Spinal cord (tissue), 10 donors: Measurements from ENCODE around the gene PLAC1. TPM values are rescaled to one million over a fixed set of nuclear protein-coding genes. Genes with fewer than 3 reads are reported as not detected.

ENCODE experiments used
- DNase-seq, 6 donors: peaks; one replicate each; pipeline versions ENCODE4 v3.0.0 to v3.0.0-alpha.2; 2013 to 2015; ENCODE audit warnings: low spot score in 6 of 6, low read depth in 4 of 6
- H3K27ac ChIP-seq: one replicate; pipeline ENCODE4 v1.5.1; 2013; ENCODE audit warnings: low read depth, low read length, control low read depth
- H3K27me3 ChIP-seq: one replicate; pipeline ENCODE4 v1.6.1; 2013; ENCODE audit warnings: low read length; ENCODE audit not compliant: control insufficient read depth, insufficient read depth
- H3K36me3 ChIP-seq: one replicate; pipeline ENCODE4 v1.6.1; 2013; ENCODE audit warnings: low read length; ENCODE audit not compliant: control insufficient read depth, insufficient read depth
- H3K4me1 ChIP-seq: one replicate; pipeline ENCODE4 v1.6.1; 2013; ENCODE audit warnings: low read length; ENCODE audit not compliant: control insufficient read depth, insufficient read depth
- H3K4me3 ChIP-seq: one replicate; pipeline ENCODE4 v1.5.1; 2013; ENCODE audit warnings: low read depth, low read length, control low read depth
- H3K9me3 ChIP-seq: one replicate; pipeline ENCODE4 v1.6.1; 2013; ENCODE audit warnings: low read length; ENCODE audit not compliant: control insufficient read depth, insufficient read depth
- WGBS: methylation state at CpG from one replicate; pipeline ENCODE4 v1.1.5; 2013; ENCODE audit warnings: missing lambda C conversion rate; ENCODE audit not compliant: insufficient coverage; 5-methylcytosine and 5-hydroxymethylcytosine counted together
- polyA plus RNA-seq, 2 donors: library from polyadenylated mRNA; unstranded; fragments of 120-200 nt; gene quantifications; one replicate each; pipeline ENCODE4 v1.2.1, GENCODE V29; 2013; ENCODE audit not compliant: insufficient read length in 2 of 2
- total RNA-seq, 2 donors: library from RNA; depleted of rRNA in 1 of 2; stranded (reverse); fragments of 120-200 nt in 1 of 2; fragments of >200 nt in 1 of 2; gene quantifications; one replicate each; pipeline versions ENCODE4 v1.2.3 to v1.2.4, GENCODE V29; 2013 to 2014
- donor health status: healthy.

PLAC1 gene
- total and polyA plus RNA-seq, 4 donors = 0.59 to 1.4 (median 0.74) TPM; not detected in 1

GRCh38 chrX:134602410-134602809, 55.9 kb downstream of the PLAC1 start:
- H3K27me3 ChIP-seq = no peaks in the 10 kb centered on the region
- H3K27ac ChIP-seq = no peak overlapping the region
- peaks cover 6% of the 10 kb centered on the region for H3K4me1 ChIP-seq
- DNase-seq = no peak
- H3K36me3 ChIP-seq = no peaks in the 10 kb centered on the region
- no peaks in the 10 kb centered on the region for H3K9me3 ChIP-seq
- no peak overlapping the region for H3K4me3 ChIP-seq

- H3K9me3 ChIP-seq = no peaks in the 10 kb centered on the region
- H3K4me3 ChIP-seq = no peak overlapping the region
- DNase-seq = no peak
- peaks cover 6% of the 10 kb centered on the region for H3K4me1 ChIP-seq
- no peaks in the 10 kb centered on the region for H3K27me3 ChIP-seq
- H3K27ac ChIP-seq = no peak overlapping the region
- no peaks in the 10 kb centered on the region for H3K36me3 ChIP-seq
- WGBS = no CpG with 5 or more reads among the region's 1 CpG
Measured at GRCh38 chrX:134601240-134601765, 57.0 kb downstream of the PLAC1 start.

- no CpG with 5 or more reads among the region's 2 CpGs for WGBS
- no peaks in the 10 kb centered on the region for H3K9me3 ChIP-seq
- H3K27me3 ChIP-seq = no peaks in the 10 kb centered on the region
- no peak overlapping the region for H3K27ac ChIP-seq
- DNase-seq = no peak
- H3K36me3 ChIP-seq = no peaks in the 10 kb centered on the region
- H3K4me1 ChIP-seq = peaks cover 6% of the 10 kb centered on the region
- no peak overlapping the region for H3K4me3 ChIP-seq
Measured at GRCh38 chrX:134600714-134601113, 57.6 kb downstream of the PLAC1 start.

GRCh38 chrX:134599184-134599914, 58.9 kb downstream of the PLAC1 start:
- no peaks in the 10 kb centered on the region for H3K4me1 ChIP-seq
- WGBS = no CpG with 5 or more reads among the region's 5 CpGs
- H3K36me3 ChIP-seq = no peaks in the 10 kb centered on the region
- DNase-seq = no peak
- H3K9me3 ChIP-seq = no peaks in the 10 kb centered on the region
- H3K27ac ChIP-seq = no peak overlapping the region
- no peak overlapping the region for H3K4me3 ChIP-seq
- H3K27me3 ChIP-seq = no peaks in the 10 kb centered on the region

DNA sequence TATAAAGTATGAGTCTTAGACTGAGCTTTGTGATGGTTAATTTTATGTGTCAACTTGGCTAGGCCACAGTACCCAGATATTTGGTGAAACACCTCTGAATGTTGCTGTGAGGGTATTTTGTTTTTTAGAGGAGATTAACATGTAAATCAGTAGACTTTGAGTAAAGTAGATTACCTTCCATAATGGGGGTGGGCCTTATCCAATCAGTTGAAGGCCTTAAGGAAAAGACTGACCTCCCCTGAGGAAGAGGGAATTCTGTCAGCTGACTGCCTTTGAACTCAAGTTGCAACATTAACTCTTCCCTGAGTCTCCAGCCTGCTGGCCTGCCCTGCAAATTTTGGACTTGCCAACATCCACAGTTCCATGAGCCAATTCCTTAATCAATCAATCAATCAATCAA, 66.0 kb downstream of the PLAC1 start:
- no peaks in the 10 kb centered on the region for H3K36me3 ChIP-seq
- H3K4me3 ChIP-seq = no peak overlapping the region
- no peak overlapping the region for H3K27ac ChIP-seq
- H3K27me3 ChIP-seq = peaks cover 5% of the 10 kb centered on the region
- H3K9me3 ChIP-seq = no peaks in the 10 kb centered on the region
- H3K4me1 ChIP-seq = no peaks in the 10 kb centered on the region
- no peak for DNase-seq

- no peak overlapping the region for H3K27ac ChIP-seq
- H3K9me3 ChIP-seq = no peaks in the 10 kb centered on the region
- H3K27me3 ChIP-seq = peaks cover 5% of the 10 kb centered on the region
- H3K4me3 ChIP-seq = no peak overlapping the region
- no peak for DNase-seq
- no peaks in the 10 kb centered on the region for H3K4me1 ChIP-seq
- no peaks in the 10 kb centered on the region for H3K36me3 ChIP-seq
- no CpG with 5 or more reads among the region's 2 CpGs for WGBS
Measured at GRCh38 chrX:134591502-134591901, 66.8 kb downstream of the PLAC1 start.

- Histone ChIP-seq H3K4me3 (no peak overlapping the region), H3K9me3 (no peaks in the 10 kb centered on the region), H3K4me1 (no peaks in the 10 kb centered on the region), H3K27ac (no peak overlapping the region), H3K27me3 (peaks cover 5% of the 10 kb centered on the region), H3K36me3 (no peaks in the 10 kb centered on the region)
- DNase-seq = no peak
- 65% methylated on average over 1 of the region's 3 CpGs for WGBS
Measured at GRCh38 chrX:134588806-134589205, 69.5 kb downstream of the PLAC1 start.

DNA sequence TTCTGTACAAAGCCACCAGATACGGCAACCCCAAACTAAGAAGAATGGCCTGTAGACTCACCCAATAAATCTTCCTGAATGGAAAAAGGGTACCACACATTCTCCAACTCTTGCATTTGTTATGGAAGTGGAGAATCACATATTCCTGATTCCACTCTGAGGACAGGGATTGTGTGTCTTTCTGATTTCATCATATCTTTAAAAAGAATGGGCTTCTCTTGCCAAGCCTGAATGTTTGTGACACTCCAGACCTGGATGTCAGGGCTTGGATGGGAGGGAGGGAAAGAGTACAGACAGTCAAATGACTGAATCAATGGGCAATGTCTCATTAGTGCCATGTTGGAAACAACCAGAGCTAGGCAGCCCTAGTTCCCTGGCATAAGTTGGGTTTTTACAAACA, 77.4 kb downstream of the PLAC1 start:
- Histone ChIP-seq H3K9me3 (no peaks in the 10 kb centered on the region), H3K27me3 (no peaks in the 10 kb centered on the region), H3K4me1 (no peaks in the 10 kb centered on the region), H3K27ac (no peak overlapping the region), H3K36me3 (no peaks in the 10 kb centered on the region), H3K4me3 (no peak overlapping the region)
- WGBS = no CpG with 5 or more reads among the region's 1 CpG
- DNase-seq = no peak

DNA sequence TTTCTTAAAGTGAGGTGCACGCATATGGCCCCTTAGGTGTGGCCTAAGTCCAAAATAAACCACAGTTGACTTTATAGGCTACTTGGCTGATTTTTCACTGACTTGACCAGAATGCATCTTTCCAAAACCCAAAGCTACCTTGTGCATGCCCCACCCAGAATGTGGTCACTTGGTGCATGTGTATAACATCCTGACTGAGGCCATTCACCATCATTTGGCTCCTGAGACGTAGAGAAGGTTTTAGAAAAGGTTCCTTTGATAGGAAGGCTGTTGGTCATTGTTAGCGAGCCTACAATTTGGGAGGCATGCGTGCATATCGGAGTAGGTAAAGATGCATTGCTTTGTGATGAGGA, 84.6 kb downstream of the PLAC1 start:
- Histone ChIP-seq H3K4me1 (no peaks in the 10 kb centered on the region), H3K4me3 (no peak overlapping the region), H3K27me3 (peaks cover 4% of the 10 kb centered on the region), H3K9me3 (no peaks in the 10 kb centered on the region), H3K36me3 (no peaks in the 10 kb centered on the region), H3K27ac (no peak overlapping the region)
- DNase-seq = no peak
- 57% methylated on average over 1 of the region's 5 CpGs for WGBS

DNA sequence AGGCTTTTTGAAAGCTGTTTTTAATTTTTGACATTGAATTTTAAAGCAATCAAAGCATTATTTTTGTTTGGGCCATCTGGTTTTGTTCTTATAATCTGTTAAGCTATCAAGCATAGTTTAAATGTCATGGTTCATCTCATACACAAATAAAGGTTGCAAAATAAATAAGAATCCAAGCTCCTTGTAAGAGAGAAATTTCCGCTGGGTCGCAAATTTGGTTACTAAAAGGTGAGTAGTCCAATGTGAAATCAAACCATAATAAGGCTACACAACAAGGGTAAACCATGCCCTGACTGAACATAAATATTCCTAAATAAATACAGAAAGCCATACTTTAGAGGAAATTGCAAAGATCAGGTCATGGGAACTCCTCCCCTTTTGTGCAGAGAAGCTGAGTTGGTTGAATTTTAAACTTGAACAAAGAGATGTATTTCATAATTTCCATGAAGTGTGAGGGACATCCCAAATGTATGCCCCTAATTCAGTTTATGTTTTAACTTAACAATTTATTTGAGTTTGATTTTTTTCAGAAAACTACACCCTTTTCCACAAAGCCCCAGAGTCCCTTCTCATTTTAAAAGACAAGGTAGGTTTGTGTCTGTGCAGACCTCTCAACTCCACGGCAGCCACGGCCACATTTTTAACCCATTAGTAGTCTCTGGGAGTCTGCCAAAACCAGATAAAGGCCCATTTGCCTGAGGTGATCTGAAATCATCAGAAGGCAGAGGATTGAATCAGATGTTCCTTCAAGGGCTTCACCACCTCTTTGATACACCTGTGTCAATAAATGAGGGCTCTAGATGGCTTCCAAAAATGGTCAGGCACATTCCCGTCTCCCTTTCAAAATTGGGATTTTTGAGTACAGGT, 85.2 kb downstream of the PLAC1 start:
- Histone ChIP-seq H3K36me3 (no peaks in the 10 kb centered on the region), H3K27me3 (peaks cover 4% of the 10 kb centered on the region), H3K27ac (no peak overlapping the region), H3K4me3 (no peak overlapping the region), H3K4me1 (no peaks in the 10 kb centered on the region), H3K9me3 (no peaks in the 10 kb centered on the region)
- WGBS = 50% methylated on average over 2 of the region's 5 CpGs
- DNase-seq = no peak
